ENCODE measurements around the gene ZNRF4.

Gene ZNRF4

DNA sequence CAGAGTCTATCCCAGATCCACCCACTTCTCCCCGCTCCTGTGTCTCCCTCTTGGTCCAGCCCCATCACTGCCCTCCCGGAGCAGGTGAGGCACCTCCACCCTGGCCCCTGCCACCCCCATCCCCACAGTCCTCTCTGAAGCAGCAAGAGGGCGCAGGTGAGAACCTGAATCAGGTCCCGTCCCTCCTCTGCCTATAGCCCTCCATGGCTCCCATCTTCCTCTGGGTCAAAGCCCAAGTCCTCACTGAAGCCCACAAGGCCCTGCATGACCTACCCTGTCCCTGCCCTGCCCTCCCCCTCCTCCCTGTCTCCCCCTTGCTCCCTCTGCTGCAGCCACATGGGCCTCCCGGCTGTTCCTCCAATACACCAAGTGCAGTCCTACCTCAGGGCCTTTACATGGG is 10.8 kb upstream of the ZNRF4 start:
- no peak for DNase-seq

DNA sequence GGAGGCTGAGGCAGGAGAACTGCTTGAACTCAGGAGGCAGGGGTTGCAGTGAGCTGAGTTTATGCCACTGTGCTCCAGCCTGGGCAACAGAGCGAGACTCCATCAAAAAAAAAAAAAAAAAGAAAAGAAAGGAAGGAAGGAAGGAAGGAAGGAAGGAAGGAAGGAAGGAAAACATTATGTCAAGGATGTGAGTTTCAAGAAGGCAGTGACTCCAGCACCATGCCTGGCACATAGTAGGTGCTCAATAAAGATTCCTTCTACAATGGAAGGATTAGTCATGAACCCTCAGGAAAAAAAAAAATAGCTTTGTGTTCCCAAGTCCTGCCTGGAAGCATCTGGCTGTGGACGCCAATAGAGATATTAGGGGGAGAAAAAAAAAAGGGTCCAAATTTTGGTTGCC is 10.1 kb upstream of the ZNRF4 start:
- no peak for DNase-seq

DNA sequence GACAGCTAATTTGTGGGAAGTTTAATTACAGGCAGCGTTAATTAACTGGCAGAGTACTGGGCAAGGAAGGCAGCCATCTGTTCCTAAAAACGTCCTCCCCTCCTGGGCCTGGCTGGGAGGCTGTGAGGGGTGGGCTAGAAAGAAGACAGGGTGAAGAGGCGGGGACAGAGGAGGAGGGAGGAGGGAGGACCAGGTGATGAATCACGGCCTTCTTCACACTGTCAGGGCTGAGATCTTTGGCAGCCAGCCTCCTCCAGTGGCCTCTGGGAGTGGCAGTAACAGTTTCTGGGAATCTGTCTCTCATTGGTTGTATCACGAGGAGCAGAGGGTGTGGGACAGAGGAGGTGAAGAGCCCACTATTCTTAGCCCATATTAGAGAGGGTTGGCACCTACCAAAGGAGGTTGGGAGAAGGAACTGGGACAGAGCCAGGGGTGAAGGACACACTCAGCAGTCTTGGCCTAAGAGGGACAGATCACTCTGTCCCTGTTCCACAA is 9.6 kb upstream of the ZNRF4 start:
- no peak for DNase-seq

DNA sequence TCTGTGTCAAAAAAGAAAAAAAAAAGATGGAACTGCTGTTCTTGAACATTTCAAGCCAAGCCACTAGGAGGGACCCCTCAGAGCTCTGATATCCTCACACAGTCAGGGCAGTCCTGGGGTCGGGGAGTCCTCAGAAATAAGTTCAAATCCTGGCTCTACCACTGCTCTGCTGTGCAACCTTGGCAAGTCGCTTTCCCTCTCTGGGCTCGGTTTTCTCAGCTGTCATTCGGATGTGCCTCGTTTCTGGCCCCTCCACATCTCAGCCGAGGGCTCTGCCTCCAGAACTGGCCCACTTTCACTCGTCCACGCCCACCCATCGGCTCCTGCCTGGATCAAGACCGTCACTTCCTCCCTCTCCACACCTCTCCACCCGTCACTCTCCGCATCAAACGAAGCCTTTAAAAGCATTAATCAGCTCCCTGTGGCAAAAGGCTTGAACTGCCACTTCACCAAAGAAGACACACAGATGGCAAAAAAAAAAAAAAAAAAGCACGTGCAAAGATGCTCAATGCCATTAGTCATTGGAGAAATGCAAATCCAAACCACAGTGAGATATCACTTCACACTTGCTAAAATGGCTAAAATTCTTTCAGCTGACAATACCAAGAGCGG is 7.4 kb upstream of the ZNRF4 start:
- no peak for DNase-seq

DNA sequence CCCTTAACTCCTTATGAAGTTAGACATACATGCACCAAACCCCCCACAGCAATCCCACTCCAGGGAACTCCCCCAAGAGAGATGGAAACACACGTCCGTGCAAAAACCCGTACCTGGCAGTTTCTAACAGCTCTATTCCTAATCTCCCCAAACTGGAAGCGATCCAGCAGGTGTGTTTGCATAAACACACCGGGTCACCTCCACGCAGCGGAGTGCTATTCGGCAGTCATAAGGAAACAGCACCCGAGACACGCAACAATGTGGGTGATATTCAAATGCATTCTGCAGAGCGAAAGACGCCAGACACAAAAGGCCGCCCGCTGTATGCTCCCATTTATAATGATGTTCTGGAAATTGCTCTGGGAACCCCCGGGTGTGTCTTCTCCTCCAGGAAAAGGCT is 6.8 kb upstream of the ZNRF4 start:
- DNase-seq, result no peak

DNA sequence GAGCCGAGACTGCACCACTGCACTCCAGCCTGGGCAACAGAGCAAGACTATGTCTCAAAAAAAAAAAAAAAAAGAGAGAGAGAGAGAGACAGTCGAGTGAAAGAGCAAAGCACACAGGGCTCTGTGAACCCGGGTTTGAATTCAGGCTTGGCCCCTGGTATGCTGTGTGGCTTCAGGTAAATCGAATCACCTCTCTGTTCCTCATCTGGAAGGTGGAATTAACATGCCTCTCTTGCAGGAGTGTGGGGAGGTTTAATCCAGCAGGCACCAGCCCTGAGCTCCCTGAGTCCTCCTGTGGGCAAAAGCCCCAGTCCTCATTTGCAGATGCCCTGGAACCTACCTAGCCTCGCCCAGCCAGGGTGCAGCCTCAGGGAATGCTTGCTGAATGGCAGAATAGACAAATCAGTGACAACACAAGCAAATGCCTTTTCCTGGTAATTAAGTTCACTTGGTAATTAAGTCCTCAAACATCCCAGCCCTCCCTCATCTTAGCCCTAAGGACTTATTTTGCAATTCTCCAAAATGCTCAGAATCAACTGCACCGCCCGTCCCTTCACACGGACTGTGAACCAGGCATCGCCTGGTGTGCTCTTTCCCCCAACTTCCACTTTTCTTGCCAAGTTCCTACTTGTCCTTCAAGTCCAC is 4.6 kb upstream of the ZNRF4 start:
- DNase-seq, result no peak

DNA sequence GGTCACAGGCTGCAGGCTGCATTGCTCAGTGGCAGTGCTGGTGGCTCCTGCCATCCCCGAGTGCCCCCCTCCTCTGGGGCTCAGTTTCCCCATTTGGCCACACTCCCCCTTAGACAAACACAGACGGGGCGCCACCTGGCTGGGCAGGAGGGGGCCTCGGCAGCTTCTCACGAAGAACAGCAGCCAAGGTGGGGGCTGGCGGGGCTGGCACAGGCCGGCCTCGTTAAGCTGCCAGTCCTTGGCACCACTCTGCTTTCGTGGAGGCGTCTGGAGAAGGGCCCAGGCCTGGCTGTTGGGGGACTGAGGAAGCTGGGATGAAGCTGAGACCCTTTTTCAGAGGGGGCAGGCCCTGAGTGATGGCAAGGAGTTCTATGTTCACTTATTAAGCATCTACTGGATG is 3.7 kb upstream of the ZNRF4 start:
- no peak for DNase-seq

DNA sequence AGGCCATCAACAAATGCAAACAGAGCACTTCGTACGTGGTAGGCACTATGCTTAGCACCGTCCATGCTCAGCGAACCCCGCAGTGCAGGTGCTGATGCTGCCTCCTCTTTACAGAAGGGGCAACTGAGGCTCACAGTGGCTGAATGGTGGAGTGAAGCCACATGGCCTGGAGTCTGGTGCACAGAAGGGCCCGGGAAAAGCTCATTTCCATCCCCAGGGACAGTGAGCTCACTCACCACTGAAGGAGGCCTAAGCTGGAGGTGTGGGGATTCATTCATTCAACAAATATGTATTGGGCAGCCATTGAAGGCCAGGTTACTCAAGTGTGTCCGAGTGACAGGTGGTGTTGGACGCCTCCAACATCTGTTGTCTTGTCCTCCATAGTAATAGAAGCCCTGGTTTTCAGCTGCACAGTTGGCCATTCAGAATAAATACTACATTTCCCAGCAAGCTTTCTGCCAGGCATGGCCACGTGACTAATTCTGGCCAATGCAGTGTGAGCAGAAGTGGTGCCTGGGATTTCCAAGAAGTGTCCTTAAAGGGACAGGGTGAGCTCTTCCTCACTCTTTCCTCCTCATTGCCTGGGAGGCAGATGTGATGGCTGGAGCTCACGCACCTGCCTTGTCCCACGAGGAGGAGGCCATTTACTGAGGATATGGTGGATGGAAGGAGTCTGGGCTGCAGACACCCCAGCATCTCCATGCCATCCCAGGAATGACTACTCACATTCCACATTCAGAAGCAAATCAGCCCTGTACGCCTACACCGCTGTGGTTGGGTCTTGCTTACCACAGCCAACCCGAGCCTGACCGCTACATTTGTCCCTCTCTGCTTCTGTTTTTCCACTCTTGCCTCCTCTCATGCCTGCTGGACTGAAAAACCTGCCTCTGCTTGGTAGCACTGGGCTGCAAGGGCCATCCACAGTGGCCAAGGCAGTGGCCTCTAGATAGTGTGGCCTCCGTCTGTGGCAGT is 2.3 kb upstream of the ZNRF4 start:
- DNase-seq, result no peak

DNA sequence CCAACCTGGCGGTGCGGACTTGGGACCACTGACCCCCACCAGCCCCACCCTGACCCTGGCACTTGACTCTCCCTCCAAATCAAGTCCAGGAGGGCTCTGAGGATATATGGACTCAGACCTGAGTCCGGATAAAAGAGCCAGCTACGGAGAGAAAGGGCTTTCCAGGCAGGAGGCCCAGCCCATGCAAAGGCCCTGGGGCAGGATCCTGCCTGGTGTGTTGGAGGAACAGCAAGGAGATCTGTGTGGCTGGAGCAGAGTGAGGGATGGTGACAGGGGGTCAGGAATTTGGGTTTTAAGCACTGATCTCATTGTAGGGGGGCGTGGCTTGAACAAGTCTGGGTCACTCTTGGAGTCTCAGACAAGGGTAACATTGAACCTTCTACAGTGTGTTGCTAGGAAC is 474 bp upstream of the ZNRF4 start:
- DNase-seq, result no peak

DNA sequence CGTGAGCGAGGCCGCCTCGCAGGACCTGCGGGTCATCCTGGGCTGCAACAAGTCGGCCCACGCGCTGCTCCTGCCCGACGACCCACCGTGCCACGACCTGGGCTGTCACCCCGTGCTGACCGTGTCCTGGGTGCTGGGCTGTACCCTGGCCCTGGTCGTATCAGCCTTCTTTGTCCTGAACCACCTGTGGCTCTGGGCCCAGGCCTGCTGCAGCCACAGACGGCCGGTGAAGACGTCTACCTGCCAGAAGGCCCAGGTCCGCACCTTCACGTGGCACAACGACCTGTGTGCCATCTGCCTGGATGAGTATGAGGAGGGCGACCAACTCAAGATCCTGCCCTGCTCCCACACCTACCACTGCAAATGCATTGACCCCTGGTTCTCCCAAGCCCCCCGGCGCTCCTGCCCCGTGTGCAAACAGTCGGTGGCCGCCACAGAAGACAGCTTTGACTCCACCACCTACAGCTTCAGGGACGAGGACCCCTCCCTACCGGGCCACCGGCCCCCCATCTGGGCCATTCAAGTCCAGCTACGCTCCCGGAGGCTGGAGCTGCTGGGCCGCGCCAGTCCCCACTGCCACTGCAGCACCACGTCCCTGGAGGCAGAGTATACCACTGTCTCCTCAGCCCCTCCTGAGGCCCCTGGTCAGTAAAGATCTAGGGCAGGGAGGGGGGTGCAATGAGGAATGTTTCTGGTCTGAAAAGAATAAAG is 1.1 kb downstream of the ZNRF4 start:
- DNase-seq, result no peak

DNA sequence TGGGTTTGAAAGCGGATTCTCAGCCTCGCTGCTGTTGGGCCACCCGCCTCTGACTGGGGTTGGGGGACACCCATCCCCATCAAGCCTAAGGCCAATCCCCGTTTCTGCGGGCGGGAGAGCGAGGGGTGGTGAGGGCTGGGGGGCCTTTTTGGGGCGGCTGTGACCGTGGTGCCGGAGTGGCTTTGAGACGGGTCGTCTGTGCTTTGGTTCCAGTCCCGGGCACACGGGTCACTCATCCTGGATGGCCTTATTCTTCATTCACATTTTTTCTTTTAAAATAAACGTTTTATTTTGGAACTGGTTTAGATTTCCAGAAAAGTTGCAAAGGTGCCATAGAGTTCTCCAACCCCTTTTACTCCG is 1.6 kb downstream of the ZNRF4 start:
- DNase-seq, result no peak

DNA sequence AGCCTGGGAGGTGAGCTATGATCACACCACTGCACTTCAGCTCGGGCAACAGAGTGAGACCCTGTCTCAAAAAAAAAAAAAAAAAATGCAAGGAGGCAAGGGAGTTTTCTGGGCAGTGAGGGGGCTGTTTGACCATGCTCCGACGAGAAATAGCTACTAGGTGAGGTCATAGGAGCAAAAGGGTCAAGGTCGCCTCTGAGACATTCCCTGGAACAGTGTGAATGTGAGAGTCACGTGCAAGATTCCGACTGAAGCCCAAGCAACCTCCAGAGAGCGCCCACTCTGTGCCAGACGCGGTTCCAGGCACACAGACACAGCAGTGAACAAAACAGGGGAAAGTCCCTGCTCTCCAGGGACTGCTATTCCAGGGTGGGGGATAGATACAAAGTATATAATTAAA is 2.5 kb downstream of the ZNRF4 start:
- no peak for DNase-seq

DNA sequence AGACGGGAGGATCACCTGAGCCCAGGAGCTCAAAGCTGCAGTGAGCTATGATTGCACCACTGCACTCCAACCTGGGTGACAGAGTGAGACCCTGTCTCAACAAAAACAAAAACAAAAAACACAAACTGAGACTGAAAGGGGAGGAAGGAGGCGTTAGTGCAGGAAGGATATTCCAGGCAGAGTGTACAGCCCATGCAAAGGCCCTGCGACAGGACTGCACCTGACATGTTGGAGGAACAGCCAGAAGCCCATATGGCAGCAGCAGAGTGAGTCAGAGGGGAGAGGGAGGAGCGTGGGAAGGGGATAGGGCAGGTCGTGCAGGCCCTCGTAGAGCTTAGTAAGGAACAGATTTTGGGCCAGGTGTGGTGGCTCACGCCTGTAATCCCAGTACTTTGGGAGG is 3.2 kb downstream of the ZNRF4 start:
- no peak for DNase-seq

DNA sequence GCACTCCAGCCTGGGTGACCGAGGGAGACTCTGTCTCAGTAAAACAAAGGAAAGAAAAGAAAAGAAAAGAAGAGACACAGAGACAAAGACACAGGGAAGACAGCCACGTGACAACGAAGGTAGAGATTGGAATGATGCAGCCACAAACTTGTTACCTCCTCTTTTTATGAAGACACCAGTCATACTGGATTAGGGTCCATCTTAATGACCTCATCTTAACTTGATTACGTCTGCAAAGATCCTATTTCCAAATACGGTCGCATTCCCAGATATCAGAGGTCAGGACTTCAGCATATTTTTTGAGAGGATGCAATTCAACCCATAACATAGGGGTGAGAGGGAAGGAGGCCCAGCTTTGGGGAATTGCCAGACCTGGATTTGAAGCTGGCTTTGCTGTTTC is 4.1 kb downstream of the ZNRF4 start:
- no peak for DNase-seq

DNA sequence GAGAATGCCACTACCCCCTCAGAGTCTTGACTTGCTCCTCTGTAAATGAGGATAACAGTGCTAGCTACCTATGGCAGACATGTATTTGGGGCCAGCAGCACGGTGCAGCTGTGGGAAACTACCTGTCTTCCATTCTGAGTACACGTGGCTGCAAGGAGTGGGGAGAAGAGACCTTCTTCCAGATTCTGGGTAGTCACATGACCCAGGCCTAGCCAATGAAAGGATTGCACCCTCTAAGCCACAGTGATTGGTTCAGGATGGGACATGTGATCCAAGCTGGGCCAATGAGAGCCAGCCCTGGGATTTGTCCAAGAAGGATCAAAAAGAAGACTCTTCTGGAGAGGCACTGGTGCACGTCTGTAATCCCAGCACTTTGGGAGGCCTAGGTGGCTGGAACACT is 5.5 kb downstream of the ZNRF4 start:
- DNase-seq, result no peak

DNA sequence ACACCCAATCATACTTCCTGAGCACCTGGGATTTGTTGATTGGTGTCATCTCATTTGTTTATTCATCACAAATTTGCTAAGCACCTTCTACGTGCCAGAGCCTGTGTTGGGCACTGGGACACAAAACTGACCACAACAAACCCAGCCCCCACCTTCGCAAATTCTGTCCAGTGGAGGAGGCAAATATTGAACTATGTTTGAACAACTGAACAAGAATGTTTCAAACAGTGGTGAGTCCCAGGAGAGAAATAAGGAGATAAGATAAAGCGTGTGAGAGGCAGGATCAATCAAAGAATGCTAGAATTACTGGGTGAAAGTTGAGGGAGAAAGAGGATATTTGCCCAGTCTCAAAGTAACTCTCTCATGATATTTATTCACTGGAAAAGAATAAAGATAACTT is 8.7 kb downstream of the ZNRF4 start:
- DNase-seq, result no peak

DNA sequence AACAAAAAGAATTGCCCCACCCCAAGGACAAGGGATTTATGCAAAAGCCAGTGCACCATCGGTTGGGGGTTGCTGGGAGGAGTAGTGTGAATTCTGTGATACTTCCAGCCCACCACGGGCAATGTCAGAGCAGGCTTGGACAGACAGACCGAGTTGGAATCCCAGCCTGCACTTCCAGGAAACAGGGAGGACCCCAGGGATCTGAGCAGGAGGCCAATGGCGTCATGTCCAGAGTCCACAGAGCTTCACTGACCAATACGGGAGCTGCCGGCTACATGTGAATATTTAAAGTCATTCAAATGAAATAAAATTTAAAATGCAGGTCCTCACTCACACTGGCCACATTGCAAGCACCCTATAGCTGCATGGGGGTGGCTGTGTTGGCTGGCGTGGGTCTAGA is 10.9 kb downstream of the ZNRF4 start:
- no peak for DNase-seq

DNA sequence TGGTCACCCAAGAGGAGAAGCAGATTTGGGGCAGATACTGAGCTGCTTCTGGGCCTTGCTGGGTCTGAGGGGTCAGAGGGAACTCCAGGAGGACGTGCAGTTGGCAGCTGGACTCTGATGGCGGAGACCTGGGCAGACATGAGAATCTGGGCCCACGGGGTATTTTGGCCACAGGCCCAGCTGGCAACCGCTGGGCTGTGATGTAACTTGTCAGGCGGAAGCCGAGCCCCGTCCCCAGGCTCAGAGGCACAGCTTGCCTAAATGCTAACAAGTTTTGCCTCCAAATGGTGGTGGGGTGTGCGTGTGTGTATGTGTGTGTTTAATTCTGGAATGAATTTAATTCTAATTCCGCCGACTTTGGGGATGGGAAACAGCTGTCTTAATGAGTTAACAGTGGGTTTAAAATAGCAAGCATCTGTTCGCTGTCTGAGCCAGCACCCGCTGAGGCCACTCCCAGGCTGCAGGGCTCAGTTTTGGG is 11.6 kb downstream of the ZNRF4 start:
- no peak for DNase-seq

DNA sequence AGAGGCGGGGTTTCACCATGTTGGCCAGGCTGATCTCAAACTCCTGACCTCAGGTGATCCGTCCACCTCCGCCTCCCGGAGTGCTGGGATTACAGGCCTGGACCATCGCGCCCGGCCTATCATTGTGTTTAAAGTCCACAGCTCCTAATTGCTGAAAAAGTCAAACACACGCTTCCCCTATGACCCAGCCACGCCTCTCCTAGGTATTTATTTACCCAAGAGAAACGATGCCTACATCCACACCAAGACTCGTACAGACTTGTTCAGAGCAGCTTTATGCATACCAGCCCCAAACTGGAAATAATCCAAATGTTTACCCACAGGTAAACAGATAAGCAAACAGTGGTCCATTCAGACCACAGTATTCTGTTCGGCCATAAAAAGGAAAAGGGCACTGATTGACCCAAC is 15.1 kb downstream of the ZNRF4 start:
- DNase-seq, result no peak

DNA sequence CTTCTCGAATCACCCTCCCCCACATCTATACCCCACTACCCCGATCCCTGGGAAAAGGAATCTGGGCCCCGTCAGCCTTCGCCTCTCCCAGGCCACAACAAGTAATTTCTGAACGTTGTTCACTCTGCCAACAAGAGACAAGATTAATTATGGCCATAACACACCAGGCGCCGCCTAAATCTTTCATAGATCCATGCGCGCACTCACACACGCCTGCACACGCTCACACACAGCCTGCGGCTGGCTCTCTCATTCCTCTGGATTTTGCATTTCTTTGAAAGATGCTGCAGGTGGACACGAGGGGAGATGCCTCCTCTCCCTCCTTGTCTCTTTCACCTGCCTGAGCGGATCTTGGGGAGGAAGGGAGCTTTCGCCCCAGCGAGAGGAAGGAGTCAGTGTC is 17.1 kb downstream of the ZNRF4 start:
- DNase-seq, result no peak

DNA sequence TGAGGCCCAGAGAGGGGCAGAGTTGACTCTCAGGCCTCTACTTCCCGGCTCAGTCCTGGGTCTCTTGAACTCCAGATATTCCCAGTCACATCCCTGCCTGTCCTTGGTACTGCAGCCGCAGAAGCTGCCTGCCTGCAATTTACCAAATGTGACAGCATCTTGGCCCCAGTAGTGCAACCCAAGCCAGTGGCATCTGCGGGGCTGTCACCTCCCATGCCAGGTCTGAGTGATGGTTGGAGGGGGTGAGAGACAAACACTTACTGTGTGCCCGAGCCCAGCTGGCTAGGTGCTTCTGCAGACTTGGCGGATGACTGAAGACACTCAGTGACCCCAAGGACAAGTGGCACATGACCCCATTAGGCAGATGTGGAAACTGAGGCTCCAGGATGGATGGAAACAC is 18.4 kb downstream of the ZNRF4 start:
- no peak for DNase-seq

DNA sequence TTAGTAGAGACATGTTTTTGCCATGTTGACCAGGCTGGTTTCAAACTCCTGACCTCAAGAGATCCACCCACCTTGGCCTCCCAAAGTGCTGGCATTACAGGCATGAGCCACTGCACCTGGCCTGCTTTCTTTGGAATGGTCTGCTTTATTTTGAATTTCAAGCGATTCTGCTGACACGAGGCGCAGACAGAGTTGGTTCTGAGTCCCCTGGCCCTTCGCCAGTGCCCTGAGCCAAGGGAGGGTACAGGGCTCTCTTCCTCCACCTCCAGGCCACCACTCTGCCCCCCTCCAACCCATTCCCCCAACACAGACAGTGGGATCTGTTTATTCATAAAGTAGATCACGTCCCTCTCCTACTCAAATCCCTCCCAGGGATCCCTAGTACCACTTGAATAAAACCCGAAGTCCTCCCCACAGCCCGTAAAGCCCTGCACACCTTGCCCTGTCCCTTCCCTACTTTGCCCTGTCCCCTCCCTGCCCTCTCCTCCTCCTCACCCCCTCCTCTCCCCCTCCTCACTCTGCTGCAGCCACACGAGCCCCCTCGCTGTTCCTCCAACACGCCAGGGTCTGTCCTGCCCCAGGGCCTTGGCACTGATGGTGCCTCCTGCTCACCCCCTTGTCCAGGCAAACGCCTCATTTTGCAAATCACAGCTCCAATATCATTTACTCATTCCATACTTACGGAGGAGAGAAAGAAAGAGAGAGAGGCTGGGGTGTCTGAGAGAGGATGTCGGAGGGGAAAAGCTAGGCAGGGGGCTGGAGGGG is 22.4 kb downstream of the ZNRF4 start:
- DNase-seq, result no peak

Data from effector CD4-positive, alpha-beta T cell (primary cell).